Lung (tissue), 16 donors: ENCODE measurements around the gene MCM5. TPM values are rescaled to one million over a fixed set of nuclear protein-coding genes. Genes with fewer than 3 reads are reported as not detected.
A peak's percentile ranks its signal among the peaks of the same experiment; 100 is the strongest.

ENCODE experiments used
- ATAC-seq: fragments of 200-7000 bp; cut with Tn5 transposase; one replicate; pipeline ENCODE4 v1.9.1; 2020; ENCODE audit warnings: moderate number of reproducible peaks; ENCODE audit not compliant: insufficient read depth, low FRiP score
- DNase-seq, 3 donors: peaks; one replicate each; pipeline ENCODE4 v3.0.0-alpha.2; 2013 to 2017
- H3K27ac ChIP-seq, 2 donors: one replicate each; pipeline ENCODE4 v1.5.1; 2013; ENCODE audit warnings: mild to moderate bottlenecking in 2 of 2, moderate library complexity in 2 of 2, control low read depth in 1 of 2, inconsistent platforms in 1 of 2, low read depth in 1 of 2, low read length in 1 of 2
- H3K27me3 ChIP-seq, 3 donors: one replicate each; pipeline ENCODE4 v1.5.1; 2013; ENCODE audit warnings: low read length in 2 of 3; ENCODE audit not compliant: control insufficient read depth in 3 of 3, insufficient read depth in 3 of 3
- H3K36me3 ChIP-seq, 4 donors: one replicate each; pipeline ENCODE4 v1.5.1; 2013; ENCODE audit warnings: low read length in 4 of 4, mild to moderate bottlenecking in 1 of 4, moderate library complexity in 1 of 4; ENCODE audit not compliant: control insufficient read depth in 4 of 4, insufficient read depth in 4 of 4
- H3K4me1 ChIP-seq, 5 donors: one replicate each; pipeline ENCODE4 v1.5.1; 2013; ENCODE audit warnings: low read length in 5 of 5, mild to moderate bottlenecking in 2 of 5, moderate library complexity in 1 of 5; ENCODE audit not compliant: control insufficient read depth in 5 of 5, insufficient read depth in 5 of 5
- H3K4me3 ChIP-seq: one replicate; pipeline ENCODE4 v1.5.1; 2013; ENCODE audit warnings: mild to moderate bottlenecking, control low read depth, moderate library complexity
- H3K9ac ChIP-seq, 2 donors: one replicate each; pipeline ENCODE4 v1.5.1; 2013; ENCODE audit warnings: low read length in 2 of 2, control low read depth in 1 of 2; ENCODE audit not compliant: insufficient read depth in 1 of 2
- H3K9me3 ChIP-seq, 4 donors: one replicate each; pipeline ENCODE4 v1.5.1; 2013; ENCODE audit warnings: low read length in 3 of 4, mild to moderate bottlenecking in 1 of 4, moderate library complexity in 1 of 4; ENCODE audit not compliant: control insufficient read depth in 4 of 4, insufficient read depth in 3 of 4
- WGBS, 2 donors: extraction: QIAGEN DNeasy Blood & Tissue Kit; methylation state at CpG; one replicate each; pipeline ENCODE4 v1.1.7; 2013; 5-methylcytosine and 5-hydroxymethylcytosine counted together
- long read RNA-seq, 5 donors: transcript quantifications; one replicate each; lab custom pipeline, GENCODE V29; 2026
- polyA plus RNA-seq, 2 donors: library from polyadenylated mRNA; stranded (reverse); fragments of 200-250 nt; gene quantifications; one replicate each; pipeline ENCODE4 v1.2.1, GENCODE V29; 2013
- total RNA-seq, 2 donors: library from RNA; depleted of rRNA in 1 of 2; stranded (reverse); fragments of >200 nt in 1 of 2; gene quantifications; one replicate each; pipeline ENCODE4 v1.2.1, GENCODE V29; 2014 to 2021
- TF ChIP-seq, protein P1 (sequence below): IDR thresholded peaks from 2 replicates; pipeline ENCODE4 v1.5.1; 2012; ENCODE audit warnings: mild to moderate bottlenecking; ENCODE audit errors: control extremely low read depth, extremely low read depth
- donor health status: control.
- donor health status: control.
- donor health status: Bipolar disorder and iron deficiency.
- donor health status: healthy.
- donor health status: DM: yes; HTN: yes; CAD: no.

MCM5 gene
- 10 to 100 TPM; 31.1 to 43.1 TPM for total RNA-seq
- 10 to 100 TPM; 17.6 to 20.7 TPM for polyA plus RNA-seq
- long read RNA-seq, donor 1, transcript MCM5-201 (17 exons, 3,534 nt), result major isoform, 18 of 48 reads
- long read RNA-seq, donor 1, partial matches to known transcripts, result 30 of 48 reads
- long read RNA-seq, donor 1, other reads (novel, unspliced or antisense), result 0 of 48 reads
- long read RNA-seq, donor 2, full-length matches to known transcripts, result 3 of 10 reads
- long read RNA-seq, donor 2, partial matches to known transcripts, result 7 of 10 reads
- long read RNA-seq, donor 2, other reads (novel, unspliced or antisense), result 0 of 10 reads
- long read RNA-seq, donor 3, partial matches to known transcripts, result 5 of 9 reads
- long read RNA-seq, donor 3, other reads (novel, unspliced or antisense), result 0 of 9 reads
- long read RNA-seq, donor 4, partial matches to known transcripts, result 11 of 13 reads
- long read RNA-seq, donor 4, other reads (novel, unspliced or antisense), result 0 of 13 reads
- long read RNA-seq, donor 5, transcript MCM5-201 (17 exons, 3,534 nt), result major isoform, 19 of 40 reads
- long read RNA-seq, donor 5, partial matches to known transcripts, result 21 of 40 reads
- long read RNA-seq, donor 5, other reads (novel, unspliced or antisense), result 0 of 40 reads

GRCh38 chr22:35399678-35400500 lies at the start of gene MCM5:
TSS of gene MCM5 (plus strand) at chr22:35400140. CDS start at chr22:35400439, 299 bp downstream.
- Histone ChIP-seq H3K9ac (peak within 1 kb of the TSS; percentile 56 to 67), H3K9me3 (no peaks in the 10 kb centered on the region), H3K27me3 (no peaks in the 10 kb centered on the region), H3K4me3 (peak within 1 kb of the TSS; percentile 83), H3K36me3 (peaks cover 0 to 15% (median 7%) of the 10 kb centered on the region in 4 donors), H3K4me1 (peaks cover 3 to 25% (median 5%) of the 10 kb centered on the region in 5 donors), H3K27ac (peak within 1 kb of the TSS in 1 of 2 donors; percentile 54)
- TF ChIP-seq, protein P1, sequence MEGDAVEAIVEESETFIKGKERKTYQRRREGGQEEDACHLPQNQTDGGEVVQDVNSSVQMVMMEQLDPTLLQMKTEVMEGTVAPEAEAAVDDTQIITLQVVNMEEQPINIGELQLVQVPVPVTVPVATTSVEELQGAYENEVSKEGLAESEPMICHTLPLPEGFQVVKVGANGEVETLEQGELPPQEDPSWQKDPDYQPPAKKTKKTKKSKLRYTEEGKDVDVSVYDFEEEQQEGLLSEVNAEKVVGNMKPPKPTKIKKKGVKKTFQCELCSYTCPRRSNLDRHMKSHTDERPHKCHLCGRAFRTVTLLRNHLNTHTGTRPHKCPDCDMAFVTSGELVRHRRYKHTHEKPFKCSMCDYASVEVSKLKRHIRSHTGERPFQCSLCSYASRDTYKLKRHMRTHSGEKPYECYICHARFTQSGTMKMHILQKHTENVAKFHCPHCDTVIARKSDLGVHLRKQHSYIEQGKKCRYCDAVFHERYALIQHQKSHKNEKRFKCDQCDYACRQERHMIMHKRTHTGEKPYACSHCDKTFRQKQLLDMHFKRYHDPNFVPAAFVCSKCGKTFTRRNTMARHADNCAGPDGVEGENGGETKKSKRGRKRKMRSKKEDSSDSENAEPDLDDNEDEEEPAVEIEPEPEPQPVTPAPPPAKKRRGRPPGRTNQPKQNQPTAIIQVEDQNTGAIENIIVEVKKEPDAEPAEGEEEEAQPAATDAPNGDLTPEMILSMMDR, result no peak
- peak; percentile 96 for ATAC-seq
- WGBS, 2 donors, result 2% methylated on average over 64 of the region's 64 CpGs
- DNase-seq, result peak; percentile 98 to 99 (median 99)

DNA sequence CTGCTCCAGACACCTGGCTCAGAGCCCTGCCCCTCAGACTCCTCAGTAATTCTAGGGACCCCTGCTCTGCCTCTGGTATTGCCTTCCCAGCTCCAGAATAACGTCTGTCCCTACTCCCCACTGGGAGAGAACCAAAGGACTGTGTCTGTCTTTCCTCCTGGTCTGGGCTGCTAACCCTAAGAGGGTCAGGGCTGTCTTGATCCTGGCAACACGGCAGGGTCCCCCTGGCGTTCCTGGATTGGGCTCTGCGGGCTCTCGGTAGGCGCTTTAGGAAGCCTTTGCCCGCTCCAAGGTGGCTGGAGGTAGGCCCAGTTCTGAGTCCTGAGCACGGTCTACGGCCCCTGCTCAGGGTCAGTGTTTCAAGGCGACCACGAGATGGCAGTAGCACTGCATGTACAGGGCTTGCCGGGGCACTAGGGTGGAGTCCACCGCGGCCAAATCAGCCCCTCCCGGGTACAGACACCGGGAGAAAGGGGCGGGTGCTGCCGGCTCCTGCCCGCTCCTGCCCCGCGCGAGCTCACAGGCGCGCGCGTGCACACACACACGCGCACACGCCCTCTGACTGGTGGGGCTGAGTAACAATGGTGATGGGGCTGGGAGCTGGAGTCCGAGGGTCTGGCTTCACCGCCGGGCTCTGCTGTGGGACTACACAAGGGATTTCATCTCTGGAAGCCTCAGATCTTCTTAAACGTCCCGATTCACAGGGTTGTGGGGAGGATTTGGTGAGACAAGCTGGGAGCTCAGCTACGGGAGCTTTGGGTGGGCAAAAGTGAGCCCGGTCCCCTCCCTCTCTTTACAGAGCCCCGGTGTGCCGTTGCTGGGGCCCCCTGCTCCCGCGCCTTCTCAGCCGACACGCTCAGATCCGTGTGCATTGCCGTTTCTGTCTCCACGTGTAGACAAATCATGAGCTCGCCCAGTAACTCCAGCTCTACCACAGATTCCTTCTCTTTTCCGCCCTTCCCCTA lies 49.1 kb upstream of the MCM5 start:
- Histone ChIP-seq H3K4me1 (peaks cover 0 to 31% (median 5%) of the 10 kb centered on the region in 5 donors), H3K4me3 (peak overlapping the region; percentile 4), H3K9ac (peak overlapping the region in 1 of 2 donors; percentile 16), H3K27ac (peak overlapping the region; percentile 9 to 55), H3K27me3 (no peaks in the 10 kb centered on the region), H3K36me3 (peaks cover 0 to 26% (median 2%) of the 10 kb centered on the region in 4 donors), H3K9me3 (no peaks in the 10 kb centered on the region)
- WGBS, 2 donors, result 3 to 4% methylated on average over 37 to 47 of the region's 47 CpGs
- TF ChIP-seq, protein P1, result peak; percentile 98
- ATAC-seq (peak; percentile 96), DNase-seq (peak; percentile 91 to 95 (median 94))
